ENCODE measurements around the gene ANGPTL2.

DNA sequence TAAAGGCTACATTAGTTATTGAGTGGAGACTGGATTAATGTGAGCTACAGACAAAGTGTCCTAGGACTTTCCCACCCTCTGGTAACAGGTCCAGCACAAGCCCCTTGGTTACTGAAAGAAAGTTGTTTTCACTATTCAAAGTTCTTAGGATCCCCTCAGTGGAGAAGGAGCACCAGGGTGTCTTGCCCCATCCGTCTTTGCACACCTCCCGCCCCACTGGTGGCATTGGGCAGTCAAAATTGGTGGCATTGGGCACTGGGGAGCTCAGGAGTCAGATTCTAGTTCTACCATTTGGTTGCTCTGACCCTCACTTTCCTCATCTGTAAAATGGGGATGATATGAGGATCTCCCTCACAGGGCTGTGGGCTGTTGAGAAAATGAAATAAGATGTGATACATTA lies 2.4 kb upstream of the ANGPTL2 start:
- TF ChIP-seq, protein P1, sequence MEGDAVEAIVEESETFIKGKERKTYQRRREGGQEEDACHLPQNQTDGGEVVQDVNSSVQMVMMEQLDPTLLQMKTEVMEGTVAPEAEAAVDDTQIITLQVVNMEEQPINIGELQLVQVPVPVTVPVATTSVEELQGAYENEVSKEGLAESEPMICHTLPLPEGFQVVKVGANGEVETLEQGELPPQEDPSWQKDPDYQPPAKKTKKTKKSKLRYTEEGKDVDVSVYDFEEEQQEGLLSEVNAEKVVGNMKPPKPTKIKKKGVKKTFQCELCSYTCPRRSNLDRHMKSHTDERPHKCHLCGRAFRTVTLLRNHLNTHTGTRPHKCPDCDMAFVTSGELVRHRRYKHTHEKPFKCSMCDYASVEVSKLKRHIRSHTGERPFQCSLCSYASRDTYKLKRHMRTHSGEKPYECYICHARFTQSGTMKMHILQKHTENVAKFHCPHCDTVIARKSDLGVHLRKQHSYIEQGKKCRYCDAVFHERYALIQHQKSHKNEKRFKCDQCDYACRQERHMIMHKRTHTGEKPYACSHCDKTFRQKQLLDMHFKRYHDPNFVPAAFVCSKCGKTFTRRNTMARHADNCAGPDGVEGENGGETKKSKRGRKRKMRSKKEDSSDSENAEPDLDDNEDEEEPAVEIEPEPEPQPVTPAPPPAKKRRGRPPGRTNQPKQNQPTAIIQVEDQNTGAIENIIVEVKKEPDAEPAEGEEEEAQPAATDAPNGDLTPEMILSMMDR (IDR thresholded peaks at IDR 0.05), result no peak
- TF ChIP-seq POLR2A (IDR thresholded peaks at IDR 0.05), result no peak
